Measurements from ENCODE around the gene CFD. TPM values are rescaled to one million over a fixed set of nuclear protein-coding genes. Genes with fewer than 3 reads are reported as not detected.
A peak's percentile ranks its signal among the peaks of the same experiment; 100 is the strongest.
"Not testable (repeated sequence)": the region's sequence is repeated elsewhere in the genome, so short reads cannot be mapped to it uniquely, and the experiment has no call there.

Gene CFD
- total RNA-seq, 1 experiment from 2014 or later, result not detected

DNA sequence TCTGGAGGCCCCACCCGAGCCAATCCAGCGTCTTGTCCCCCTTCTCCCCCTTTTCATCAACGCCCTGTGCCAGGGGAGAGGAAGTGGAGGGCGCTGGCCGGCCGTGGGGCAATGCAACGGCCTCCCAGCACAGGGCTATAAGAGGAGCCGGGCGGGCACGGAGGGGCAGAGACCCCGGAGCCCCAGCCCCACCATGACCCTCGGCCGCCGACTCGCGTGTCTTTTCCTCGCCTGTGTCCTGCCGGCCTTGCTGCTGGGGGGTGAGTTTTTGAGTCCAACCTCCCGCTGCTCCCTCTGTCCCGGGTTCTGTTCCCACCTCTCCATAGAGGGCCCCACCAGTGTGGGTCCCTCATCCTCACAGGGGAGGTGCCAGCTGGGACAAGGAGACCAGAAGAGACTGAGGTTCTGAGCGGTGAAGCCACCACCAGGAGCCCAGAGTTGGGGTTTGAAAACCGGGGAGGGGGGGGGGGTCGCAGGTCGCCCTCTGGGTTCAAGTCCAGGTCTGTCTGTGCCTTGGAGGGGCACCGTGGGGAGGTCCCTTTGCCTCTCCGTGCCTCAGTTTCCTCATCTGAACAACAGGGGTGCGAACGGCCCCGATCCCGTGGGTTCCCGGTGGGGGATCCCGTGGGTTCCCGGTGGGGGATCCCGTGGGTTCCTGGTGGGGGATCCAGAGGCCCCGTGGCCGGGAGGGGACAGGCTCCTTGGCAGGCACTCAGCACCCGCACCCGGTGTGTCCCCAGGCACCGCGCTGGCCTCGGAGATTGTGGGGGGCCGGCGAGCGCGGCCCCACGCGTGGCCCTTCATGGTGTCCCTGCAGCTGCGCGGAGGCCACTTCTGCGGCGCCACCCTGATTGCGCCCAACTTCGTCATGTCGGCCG is 7.1 kb upstream of the CFD start, which contains the start of gene ELANE:
TSS of gene ELANE (plus strand) at position 168 of the 878 bp plus-strand sequence. CDS start at position 194, 26 bp downstream.
- DNase-seq (ENCODE audit: low read depth), result no peak

DNA sequence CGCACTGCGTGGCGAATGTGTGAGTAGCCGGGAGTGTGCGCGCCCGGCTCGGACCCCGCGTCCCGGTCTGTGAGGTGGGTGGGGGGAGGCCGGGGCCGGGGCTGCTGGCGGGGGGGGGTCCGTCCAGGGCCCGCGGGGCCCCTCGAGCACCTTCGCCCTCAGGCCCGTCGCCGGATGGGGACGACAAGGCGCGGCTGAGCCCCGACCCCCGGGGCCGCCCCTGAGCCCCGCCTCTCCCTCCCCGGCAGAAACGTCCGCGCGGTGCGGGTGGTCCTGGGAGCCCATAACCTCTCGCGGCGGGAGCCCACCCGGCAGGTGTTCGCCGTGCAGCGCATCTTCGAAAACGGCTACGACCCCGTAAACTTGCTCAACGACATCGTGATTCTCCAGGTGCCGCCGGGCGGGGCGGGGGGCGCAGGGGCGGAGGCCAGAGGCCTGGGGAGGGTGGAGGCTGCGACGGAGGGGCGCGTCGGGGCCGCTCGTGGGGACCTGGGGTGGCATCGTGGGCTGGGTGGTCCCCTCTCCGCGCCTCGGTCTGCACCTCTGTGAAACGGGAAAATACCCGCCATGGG is 6.4 kb upstream of the CFD start:
- no peak for DNase-seq (ENCODE audit: low read depth)

DNA sequence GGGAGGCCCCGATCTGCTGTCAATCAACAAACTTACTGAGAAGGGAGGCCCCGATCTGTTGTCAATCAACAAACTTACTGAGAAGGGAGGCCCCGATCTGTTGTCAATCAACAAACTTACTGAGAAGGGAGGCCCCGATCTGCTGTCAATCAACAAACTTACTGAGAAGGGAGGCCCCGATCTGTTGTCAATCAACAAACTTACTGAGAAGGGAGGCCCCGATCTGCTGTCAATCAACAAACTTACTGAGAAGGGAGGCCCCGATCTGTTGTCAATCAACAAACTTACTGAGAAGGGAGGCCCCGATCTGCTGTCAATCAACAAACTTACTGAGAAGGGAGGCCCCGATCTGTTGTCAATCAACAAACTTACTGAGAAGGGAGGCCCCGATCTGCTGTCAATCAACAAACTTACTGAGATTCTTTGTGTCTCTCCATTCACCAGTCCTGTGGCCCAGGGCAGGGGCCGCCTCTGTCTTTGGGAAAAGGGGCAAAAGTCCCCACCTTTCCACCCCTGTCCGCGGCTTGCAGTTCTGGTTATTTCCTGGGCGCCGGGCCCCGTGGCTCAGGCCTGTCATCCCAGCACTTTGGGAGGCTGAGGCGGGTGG is 5.7 kb upstream of the CFD start:
- not testable (repeated sequence) for DNase-seq (ENCODE audit: low read depth)

DNA sequence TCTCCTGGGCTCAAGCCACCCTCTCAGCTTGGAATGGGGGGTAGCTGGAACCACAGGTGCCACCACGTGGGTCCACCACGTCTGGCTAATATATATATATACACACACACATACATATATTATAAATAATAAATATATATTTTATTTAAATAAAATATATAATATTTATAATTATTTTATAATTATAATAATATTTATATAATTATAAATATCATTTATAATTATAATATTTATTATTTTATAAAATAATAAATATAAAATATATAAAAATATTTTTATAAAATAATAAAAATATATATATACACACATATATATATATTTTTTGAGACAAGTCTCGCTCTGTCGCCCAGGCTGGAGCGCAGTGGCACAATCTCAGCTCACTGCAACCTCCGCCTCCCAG is 4.9 kb upstream of the CFD start:
- DNase-seq (ENCODE audit: low read depth), result no peak

DNA sequence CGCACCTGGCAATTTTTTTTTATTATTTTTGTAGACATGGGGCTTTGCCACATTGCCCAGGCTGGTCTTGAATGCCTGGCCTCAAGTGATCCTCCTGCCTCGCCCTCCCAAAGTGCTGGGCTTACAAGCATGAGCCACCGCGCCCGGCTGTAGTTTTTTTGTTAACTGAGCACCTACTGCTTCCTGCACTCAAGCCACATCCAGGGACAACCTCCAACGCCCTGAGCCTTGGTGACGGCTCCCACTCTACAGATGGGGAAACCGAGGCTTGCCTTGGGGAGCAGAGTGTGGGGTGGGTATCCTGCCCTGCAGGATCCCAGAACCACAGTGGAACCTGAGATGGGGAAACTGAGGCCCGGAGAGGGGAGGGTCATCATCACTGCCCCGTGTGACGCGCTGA is 4.3 kb upstream of the CFD start:
- DNase-seq (ENCODE audit: low read depth), result no peak

DNA sequence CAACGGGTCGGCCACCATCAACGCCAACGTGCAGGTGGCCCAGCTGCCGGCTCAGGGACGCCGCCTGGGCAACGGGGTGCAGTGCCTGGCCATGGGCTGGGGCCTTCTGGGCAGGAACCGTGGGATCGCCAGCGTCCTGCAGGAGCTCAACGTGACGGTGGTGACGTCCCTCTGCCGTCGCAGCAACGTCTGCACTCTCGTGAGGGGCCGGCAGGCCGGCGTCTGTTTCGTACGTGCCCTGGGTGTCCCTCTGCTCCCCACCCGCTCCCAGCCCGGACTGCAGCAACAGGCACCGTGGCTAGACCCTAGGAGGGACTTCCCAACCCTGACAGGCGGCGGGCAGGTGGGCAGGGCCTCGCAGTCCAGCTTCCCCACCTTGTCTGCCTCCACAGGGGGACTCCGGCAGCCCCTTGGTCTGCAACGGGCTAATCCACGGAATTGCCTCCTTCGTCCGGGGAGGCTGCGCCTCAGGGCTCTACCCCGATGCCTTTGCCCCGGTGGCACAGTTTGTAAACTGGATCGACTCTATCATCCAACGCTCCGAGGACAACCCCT is 3.8 kb upstream of the CFD start:
- no peak for DNase-seq (ENCODE audit: low read depth)

DNA sequence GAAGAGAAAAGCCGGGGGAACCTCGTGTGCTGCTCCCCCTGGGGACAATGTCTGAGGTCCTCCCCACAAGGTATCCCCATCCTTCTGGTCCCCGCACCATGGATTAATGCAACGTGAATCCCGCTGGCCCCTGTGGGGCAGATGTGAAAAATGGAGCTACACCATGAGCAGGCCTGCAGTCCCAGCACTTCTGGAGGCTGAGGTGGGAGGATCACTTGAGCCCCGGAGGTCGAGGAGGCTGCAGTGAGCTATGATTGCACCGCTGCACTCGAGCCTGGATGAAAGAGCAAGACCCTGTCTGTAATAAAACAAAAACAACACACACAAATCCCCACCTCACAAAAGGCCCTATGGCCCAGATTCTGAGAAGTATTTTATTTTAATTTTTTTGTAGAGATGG is 1.2 kb upstream of the CFD start:
- no peak for DNase-seq (ENCODE audit: low read depth)

DNA sequence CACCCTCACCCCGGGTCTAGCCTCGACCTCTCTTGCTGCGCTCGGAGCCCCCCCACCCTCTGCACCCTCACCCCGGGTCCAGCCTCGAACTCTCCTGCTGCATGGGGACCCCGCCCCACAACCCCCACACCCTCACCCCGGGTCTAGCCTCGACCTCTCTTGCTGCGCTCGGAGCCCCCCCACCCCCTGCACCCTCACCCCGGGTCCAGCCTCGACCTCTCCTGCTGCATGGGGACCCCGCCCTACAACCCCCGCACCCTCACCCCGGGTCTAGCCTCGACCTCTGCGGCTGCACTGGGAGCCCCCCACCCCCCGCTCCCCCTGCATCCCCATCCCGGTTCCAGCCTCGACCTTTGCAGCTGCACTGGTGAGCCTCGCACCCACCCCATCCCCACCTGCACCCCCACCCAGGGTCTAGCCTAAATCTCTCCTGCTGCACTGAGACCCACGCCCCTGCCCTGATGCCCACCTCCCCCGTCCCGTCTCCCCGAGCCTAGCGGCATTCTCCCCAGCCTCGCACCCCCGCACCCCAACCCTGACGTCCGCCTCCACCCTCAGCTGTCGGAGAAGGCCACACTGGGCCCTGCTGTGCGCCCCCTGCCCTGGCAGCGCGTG is 1.8 kb downstream of the CFD start:
- no peak for DNase-seq (ENCODE audit: low read depth)

DNA sequence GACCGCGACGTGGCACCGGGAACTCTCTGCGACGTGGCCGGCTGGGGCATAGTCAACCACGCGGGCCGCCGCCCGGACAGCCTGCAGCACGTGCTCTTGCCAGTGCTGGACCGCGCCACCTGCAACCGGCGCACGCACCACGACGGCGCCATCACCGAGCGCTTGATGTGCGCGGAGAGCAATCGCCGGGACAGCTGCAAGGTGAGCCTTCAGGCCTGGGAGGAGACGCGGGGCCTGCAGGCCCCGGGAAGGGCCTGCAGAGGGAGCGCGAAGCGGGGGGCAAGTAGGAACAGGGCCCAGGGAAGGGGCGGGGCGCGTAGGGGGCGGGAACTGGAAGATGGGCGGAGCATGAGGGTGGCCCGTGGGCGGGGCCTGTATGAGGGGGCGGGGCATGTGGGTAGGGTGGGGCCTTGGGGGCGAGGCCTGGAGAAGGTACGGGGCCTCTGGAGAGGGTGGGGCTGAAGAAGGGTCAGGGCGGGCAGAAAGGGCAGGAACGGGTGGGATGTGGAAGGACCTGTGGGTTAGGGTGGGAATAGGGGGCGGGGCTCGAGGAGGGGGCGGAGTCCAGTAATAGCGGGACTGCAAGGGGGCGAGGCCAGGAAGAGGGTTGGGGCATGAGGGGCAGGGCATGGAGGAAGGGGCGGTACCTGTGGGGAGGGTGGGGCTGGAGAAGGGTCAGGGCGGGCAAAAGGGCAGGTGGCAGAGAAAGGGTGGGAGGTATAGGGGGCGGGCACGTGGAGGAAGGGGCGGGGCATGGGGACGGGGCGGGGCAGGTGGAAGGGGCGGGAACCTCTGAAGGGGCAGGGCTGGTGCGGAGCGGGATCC is 2.5 kb downstream of the CFD start:
- no peak for DNase-seq (ENCODE audit: low read depth)

DNA sequence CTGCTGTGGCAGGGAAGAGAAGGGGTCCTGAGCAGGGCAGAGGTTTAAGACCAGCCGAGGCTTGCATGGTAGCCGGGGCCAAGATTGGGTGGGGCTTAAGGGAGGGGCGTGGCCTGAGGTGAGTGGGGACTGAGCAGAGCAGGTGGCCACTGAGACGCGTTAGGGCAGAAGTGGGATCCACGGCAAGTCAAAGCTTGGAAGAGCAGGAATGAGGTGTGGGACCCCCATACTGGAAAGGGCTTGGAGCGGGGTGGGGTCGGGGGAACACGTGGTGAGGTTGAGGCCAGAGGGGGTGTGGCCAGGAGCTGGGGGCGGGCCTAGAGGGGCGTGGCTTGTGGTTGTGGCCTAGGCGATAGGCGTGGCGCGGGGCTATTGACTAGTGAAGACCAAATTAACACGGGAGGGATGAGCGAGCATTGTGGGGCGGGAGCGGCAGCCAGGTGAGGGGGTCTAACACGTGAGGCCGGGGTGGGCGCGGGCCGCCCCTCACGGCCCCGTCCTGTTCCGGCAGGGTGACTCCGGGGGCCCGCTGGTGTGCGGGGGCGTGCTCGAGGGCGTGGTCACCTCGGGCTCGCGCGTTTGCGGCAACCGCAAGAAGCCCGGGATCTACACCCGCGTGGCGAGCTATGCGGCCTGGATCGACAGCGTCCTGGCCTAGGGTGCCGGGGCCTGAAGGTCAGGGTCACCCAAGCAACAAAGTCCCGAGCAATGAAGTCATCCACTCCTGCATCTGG is 3.3 kb downstream of the CFD start:
- no peak for DNase-seq (ENCODE audit: low read depth)

DNA sequence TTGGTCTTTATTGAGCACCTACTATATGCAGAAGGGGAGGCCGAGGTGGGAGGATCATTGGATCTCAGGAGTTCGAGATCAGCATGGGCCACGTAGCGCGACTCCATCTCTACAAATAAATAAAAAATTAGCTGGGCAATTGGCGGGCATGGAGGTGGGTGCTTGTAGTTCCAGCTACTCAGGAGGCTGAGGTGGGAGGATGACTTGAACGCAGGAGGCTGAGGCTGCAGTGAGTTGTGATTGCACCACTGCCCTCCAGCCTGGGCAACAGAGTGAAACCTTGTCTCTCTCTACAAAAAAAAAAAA is 3.8 kb downstream of the CFD start:
- DNase-seq (ENCODE audit: low read depth), result no peak

DNA sequence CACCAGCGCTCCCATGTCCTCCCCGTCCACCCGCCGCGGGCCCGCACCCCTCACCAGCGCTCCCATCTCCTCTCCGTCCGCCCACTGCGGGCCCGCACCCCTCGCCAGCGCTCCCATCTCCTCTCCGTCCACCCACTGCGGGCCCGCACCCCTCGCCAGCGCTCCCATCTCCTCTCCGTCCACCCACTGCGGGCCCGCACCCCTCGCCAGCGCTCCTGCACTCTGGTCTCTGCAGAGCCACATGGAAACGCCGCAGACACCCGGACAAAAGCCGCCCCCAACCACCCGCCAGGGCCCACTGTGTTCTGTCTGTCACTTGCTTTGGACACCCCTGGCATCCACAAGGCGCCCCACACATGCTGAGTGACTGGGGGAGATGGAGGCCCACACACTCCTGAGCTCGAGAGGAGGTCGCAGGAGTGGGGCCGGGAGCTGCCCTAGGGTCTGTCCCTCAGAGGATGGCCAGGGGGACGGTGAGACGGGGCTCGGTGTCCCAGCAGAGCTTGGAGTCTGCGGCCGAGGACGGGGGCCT is 7.4 kb downstream of the CFD start:
- no peak for DNase-seq (ENCODE audit: low read depth)

DNA sequence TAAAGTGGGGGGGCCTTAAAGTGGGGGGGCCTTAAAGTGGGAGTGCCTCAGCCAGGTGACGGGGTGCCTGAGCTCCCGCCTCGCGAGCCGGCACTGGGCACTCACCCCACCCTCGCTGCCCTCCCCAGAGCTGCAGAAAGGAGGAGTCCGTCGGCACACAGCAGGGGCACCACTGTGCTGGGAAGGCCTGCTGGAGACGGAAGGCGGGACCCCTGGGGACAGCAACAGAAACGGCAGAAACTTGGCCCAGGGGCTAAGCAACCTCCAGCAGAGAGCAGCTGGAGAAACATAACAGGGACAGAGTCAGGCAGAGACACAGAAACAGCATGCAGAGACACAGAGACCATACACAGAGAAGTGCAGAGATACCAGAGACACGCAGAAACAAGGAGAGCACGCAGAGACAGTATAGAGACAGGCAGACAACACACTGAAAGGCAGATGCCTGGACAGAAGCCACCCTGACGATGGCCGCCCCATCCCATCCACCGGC is 7.9 kb downstream of the CFD start:
- no peak for DNase-seq (ENCODE audit: low read depth)

DNA sequence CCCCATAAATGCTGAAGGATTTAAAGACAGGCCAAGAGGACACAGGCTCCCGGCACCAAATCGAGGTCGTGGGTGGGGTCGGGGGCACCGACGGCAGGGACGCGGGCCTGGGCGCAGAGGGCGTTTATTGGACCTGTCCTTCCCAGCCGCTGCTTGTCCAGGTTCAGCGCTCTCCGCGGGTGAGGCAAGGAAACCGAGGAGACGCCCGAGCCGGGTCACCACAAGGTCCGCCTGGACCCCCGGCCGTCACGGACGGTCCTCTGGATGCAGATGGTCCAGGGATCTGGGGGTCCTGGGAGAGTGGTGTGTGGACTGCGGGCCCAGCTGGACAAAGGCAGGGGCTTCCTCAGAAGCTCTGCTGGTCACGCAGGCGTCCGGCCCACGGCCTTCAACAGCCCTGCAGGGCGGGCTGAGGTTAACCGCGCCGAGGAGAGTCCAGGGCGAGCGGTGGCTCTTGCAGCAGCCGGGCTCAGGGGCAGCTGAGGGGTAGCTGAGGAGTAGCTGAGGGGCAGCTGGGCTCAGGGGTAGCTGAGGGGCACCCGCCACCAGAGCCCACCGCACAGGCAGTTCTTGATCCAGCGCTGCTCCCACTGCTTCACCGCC is 8.5 kb downstream of the CFD start:
- DNase-seq (ENCODE audit: low read depth), result no peak

DNA sequence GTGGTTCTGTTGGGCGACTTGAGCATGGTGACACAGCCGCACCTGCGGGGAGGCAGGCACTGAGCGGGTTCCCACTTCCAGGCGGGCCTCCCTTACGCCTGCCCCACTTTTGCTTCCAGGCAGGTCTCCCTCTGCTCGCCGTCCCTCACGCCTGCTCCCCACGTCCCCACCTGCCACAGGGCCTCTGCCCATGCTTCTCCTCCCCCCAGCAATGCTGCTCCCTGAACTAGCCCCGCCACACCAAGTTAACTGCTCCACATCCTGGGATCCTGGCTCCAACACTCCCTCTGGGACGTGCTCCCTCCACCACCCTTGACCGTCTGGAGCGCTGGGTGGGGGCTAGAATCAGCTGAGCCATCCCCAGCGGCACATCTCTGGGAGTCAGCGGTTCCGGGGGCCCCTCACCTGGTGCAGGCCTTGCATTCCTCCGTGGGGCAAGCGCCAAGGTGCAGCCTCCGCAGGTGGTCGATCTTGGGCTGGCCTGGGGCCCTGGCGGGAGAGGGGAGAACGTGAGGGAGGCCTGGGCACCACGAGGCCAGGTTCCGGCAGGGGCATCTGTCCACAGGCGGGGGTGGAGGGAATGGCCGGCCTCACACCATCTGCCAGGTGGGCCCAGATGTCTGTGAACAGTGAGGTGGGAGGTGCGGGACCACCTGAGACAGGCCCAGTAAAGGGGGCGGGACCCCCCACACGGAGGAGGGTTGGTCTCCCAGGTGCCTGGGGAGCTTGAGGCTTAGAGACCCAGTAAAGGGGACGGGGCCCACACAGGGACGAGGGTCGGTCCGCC is 9.2 kb downstream of the CFD start:
- no peak for DNase-seq (ENCODE audit: low read depth)

DNA sequence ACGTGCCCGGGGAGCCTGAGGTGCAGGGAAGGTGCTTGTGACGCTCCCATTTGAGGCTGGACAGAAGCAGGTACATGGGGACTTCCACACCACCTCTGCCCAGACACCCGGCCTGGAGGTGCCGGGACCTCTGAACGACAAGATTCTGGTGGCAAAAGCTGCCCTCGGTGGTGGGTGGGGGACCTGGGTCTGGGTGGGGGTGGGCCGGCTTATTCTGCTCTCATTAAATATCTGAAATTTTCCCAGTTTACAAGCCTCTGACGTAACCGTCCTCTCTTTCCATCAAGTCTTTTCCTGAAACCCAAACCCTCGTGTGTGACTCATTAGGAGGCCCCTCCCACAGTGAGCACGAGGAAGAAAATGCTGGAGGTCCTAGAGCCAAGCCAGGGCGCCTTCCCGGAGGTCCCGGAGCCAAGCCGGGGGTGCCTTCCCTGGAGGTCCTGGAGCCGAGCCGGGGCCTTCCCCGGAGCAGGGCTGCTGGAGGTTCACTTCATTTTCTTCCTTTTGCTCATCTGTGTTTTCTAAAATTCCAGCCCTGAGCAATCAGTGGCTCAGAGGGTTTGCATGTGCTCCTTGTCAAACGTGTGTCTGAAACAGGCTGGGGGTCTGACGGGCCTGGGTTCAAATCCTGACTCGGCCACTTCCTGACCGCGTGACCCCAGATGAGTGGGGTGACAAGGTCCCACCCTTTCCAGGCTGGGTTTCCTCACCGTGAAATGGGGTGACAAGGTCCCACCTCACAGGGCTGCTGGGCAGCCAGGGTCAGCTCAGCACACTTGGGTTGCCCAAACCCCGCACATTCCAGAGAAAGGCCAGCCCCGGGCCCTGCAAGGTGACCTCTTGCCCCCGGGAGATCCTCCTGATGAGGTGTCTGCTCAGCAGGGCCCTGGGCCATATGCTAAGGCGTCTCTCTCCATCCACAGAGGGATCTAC is 10.0 kb downstream of the CFD start:
- peak; percentile 83 for DNase-seq (ENCODE audit: low read depth)

DNA sequence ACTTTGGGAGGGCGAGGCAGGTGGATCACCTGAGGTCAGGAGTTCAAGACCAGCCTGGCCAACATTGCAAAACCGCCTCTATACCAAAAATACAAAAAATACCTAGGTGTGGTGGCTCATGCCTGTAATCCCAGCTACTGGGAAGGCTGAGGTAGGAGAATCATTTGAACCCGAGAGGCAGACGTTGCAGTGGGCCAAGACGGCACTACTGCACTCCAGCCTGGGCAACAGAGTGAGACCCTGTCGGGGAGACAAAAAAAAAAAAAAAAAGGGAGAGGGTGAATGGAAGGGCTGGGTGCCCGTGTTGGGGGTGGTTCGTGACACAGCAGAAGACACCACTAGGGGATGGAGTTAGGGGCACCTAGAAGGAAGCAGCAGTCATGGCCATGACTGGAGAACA is 10.8 kb downstream of the CFD start:
- no peak for DNase-seq (ENCODE audit: low read depth)

DNA sequence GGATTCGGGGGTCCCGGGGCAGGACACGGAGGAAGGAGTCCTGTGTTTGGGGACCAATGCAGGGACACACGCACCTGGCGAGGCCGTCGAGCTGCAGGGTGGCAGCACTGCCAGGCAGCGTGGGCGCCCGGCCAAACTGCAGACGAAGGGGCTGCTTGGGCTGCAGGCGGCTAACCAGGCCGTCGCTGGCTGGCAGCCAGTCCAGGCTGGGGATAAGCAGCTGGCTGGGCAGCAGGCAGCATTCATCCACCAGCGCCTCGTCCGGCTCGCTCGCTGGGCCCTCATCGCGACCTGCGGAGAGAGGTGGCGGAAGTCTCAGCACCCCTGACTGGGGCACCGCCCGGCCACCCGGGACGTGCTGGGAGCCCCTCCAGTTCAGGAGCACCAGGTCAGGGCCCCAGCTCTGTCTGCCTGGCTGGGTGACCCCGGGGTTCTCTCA is 11.5 kb downstream of the CFD start:
- DNase-seq (ENCODE audit: low read depth), result no peak
